ENCODE data around the gene CTU2. TPM values are rescaled to one million over a fixed set of nuclear protein-coding genes. Genes with fewer than 3 reads are reported as not detected.

The CTU2 gene
- total RNA-seq, 1 experiment from 2014 or later: 52.4 TPM

DNA sequence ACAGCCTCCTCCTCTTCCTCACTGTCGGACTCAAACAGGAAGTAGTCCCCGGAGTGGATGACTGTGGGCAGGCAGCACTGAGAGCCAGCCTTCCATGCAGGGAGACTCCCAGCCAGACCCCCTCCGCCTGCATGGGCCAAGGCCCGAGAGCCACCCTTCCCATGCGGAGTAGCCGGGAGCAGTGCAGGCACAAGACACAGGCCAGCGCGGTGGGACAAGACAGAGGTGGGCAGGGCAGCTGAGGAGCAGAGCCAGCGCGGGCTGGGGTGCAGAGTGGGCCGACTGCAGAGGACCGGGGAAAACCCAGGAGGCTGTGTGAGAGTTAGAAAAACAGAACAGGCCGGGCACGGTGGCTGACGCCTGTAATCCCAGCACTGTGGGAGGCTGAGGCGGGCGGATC, 17.6 kb downstream of the CTU2 start:
- H3K4me3 Mint-ChIP-seq: no peak overlapping the region
- ChIA-PET POLR2A (no interaction called here), CTCF (interaction anchor here (0.7 to 5.1 kb wide), 5 partner anchors 13 to 136 kb away, joined by 3 to 41 read pairs (median 6); no protein-coding TSS in a partner anchor)
- TF ChIP-seq ATF1 (CRISPR knock-in tag; IDR thresholded peaks at IDR 0.05) (no peak), JAZF1 (CRISPR knock-in tag; IDR thresholded peaks at IDR 0.05) (no peak), ESRRA (CRISPR knock-in tag; IDR thresholded peaks at IDR 0.05; ENCODE audit: borderline replicate concordance) (no peak), TP53 (CRISPR knock-in tag; IDR thresholded peaks at IDR 0.05) (no peak), JUN (CRISPR knock-in tag; IDR thresholded peaks at IDR 0.05) (no peak), ZNF263 (CRISPR knock-in tag; IDR thresholded peaks at IDR 0.05; ENCODE audit: low read depth) (no peak), RELA (CRISPR knock-in tag; IDR thresholded peaks at IDR 0.05; ENCODE audit: borderline replicate concordance) (no peak), OVOL2 (CRISPR knock-in tag; IDR thresholded peaks at IDR 0.05; ENCODE audit: borderline replicate concordance) (no peak)
- TF ChIP-seq, protein P1, sequence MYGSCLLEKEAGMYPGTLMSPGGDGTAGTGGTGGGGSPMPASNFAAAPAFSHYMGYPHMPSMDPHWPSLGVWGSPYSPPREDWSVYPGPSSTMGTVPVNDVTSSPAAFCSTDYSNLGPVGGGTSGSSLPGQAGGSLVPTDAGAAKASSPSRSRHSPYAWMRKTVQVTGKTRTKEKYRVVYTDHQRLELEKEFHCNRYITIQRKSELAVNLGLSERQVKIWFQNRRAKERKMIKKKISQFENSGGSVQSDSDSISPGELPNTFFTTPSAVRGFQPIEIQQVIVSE (CRISPR knock-in tag; IDR thresholded peaks at IDR 0.05; ENCODE audit: borderline replicate concordance): no peak
- TF ChIP-seq, protein P2, sequence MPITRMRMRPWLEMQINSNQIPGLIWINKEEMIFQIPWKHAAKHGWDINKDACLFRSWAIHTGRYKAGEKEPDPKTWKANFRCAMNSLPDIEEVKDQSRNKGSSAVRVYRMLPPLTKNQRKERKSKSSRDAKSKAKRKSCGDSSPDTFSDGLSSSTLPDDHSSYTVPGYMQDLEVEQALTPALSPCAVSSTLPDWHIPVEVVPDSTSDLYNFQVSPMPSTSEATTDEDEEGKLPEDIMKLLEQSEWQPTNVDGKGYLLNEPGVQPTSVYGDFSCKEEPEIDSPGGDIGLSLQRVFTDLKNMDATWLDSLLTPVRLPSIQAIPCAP (CRISPR knock-in tag; IDR thresholded peaks at IDR 0.05): no peak
- TF ChIP-seq, protein P3, sequence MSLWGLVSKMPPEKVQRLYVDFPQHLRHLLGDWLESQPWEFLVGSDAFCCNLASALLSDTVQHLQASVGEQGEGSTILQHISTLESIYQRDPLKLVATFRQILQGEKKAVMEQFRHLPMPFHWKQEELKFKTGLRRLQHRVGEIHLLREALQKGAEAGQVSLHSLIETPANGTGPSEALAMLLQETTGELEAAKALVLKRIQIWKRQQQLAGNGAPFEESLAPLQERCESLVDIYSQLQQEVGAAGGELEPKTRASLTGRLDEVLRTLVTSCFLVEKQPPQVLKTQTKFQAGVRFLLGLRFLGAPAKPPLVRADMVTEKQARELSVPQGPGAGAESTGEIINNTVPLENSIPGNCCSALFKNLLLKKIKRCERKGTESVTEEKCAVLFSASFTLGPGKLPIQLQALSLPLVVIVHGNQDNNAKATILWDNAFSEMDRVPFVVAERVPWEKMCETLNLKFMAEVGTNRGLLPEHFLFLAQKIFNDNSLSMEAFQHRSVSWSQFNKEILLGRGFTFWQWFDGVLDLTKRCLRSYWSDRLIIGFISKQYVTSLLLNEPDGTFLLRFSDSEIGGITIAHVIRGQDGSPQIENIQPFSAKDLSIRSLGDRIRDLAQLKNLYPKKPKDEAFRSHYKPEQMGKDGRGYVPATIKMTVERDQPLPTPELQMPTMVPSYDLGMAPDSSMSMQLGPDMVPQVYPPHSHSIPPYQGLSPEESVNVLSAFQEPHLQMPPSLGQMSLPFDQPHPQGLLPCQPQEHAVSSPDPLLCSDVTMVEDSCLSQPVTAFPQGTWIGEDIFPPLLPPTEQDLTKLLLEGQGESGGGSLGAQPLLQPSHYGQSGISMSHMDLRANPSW (CRISPR knock-in tag; conservative IDR thresholded peaks at IDR 0.05; ENCODE audit: low read depth): no peak
- TF ChIP-seq, protein P4, sequence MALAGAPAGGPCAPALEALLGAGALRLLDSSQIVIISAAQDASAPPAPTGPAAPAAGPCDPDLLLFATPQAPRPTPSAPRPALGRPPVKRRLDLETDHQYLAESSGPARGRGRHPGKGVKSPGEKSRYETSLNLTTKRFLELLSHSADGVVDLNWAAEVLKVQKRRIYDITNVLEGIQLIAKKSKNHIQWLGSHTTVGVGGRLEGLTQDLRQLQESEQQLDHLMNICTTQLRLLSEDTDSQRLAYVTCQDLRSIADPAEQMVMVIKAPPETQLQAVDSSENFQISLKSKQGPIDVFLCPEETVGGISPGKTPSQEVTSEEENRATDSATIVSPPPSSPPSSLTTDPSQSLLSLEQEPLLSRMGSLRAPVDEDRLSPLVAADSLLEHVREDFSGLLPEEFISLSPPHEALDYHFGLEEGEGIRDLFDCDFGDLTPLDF (CRISPR knock-in tag; IDR thresholded peaks at IDR 0.05): no peak
- TF ChIP-seq, protein P5, sequence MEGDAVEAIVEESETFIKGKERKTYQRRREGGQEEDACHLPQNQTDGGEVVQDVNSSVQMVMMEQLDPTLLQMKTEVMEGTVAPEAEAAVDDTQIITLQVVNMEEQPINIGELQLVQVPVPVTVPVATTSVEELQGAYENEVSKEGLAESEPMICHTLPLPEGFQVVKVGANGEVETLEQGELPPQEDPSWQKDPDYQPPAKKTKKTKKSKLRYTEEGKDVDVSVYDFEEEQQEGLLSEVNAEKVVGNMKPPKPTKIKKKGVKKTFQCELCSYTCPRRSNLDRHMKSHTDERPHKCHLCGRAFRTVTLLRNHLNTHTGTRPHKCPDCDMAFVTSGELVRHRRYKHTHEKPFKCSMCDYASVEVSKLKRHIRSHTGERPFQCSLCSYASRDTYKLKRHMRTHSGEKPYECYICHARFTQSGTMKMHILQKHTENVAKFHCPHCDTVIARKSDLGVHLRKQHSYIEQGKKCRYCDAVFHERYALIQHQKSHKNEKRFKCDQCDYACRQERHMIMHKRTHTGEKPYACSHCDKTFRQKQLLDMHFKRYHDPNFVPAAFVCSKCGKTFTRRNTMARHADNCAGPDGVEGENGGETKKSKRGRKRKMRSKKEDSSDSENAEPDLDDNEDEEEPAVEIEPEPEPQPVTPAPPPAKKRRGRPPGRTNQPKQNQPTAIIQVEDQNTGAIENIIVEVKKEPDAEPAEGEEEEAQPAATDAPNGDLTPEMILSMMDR (IDR thresholded peaks at IDR 0.05): no peak
- TF ChIP-seq, protein P6, sequence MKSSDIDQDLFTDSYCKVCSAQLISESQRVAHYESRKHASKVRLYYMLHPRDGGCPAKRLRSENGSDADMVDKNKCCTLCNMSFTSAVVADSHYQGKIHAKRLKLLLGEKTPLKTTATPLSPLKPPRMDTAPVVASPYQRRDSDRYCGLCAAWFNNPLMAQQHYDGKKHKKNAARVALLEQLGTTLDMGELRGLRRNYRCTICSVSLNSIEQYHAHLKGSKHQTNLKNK (CRISPR knock-in tag; IDR thresholded peaks at IDR 0.05): no peak
- TF ChIP-seq, protein P7, sequence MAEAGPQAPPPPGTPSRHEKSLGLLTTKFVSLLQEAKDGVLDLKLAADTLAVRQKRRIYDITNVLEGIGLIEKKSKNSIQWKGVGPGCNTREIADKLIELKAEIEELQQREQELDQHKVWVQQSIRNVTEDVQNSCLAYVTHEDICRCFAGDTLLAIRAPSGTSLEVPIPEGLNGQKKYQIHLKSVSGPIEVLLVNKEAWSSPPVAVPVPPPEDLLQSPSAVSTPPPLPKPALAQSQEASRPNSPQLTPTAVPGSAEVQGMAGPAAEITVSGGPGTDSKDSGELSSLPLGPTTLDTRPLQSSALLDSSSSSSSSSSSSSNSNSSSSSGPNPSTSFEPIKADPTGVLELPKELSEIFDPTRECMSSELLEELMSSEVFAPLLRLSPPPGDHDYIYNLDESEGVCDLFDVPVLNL (CRISPR knock-in tag; IDR thresholded peaks at IDR 0.05; ENCODE audit: borderline replicate concordance, low read depth): no peak
- TF ChIP-seq, protein P8, sequence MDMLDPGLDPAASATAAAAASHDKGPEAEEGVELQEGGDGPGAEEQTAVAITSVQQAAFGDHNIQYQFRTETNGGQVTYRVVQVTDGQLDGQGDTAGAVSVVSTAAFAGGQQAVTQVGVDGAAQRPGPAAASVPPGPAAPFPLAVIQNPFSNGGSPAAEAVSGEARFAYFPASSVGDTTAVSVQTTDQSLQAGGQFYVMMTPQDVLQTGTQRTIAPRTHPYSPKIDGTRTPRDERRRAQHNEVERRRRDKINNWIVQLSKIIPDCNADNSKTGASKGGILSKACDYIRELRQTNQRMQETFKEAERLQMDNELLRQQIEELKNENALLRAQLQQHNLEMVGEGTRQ (CRISPR knock-in tag; IDR thresholded peaks at IDR 0.05): no peak
- DNase-seq (ENCODE audit: low spot score) (no peak), ATAC-seq (no peak)
- H3K9me3 Mint-ChIP-seq: no peaks in the 10 kb centered on the region
- no peaks in the 10 kb centered on the region for H3K27me3 Mint-ChIP-seq (ENCODE audit: low read depth)
- peaks cover 6% of the 10 kb centered on the region; the same call in 1 of the 2 replicates for H3K36me3 Mint-ChIP-seq
- no peak overlapping the region for H3K27ac Mint-ChIP-seq
- no peaks in the 10 kb centered on the region for H3K4me1 Mint-ChIP-seq
